GM12801 (cell line): ENCODE data around the gene OR6J1.

Experiments used
- TF ChIP-seq, protein P1 (sequence below): IDR thresholded peaks from one replicate; pipeline ENCODE4 v1.5.1; 2011; ENCODE audit warnings: control low read depth; ENCODE audit not compliant: insufficient read length; ENCODE audit errors: extremely low read depth

The OR6J1 gene

GRCh38 chr14:22610931-22611330, 33.2 kb downstream of the OR6J1 start:
- TF ChIP-seq, protein P1, sequence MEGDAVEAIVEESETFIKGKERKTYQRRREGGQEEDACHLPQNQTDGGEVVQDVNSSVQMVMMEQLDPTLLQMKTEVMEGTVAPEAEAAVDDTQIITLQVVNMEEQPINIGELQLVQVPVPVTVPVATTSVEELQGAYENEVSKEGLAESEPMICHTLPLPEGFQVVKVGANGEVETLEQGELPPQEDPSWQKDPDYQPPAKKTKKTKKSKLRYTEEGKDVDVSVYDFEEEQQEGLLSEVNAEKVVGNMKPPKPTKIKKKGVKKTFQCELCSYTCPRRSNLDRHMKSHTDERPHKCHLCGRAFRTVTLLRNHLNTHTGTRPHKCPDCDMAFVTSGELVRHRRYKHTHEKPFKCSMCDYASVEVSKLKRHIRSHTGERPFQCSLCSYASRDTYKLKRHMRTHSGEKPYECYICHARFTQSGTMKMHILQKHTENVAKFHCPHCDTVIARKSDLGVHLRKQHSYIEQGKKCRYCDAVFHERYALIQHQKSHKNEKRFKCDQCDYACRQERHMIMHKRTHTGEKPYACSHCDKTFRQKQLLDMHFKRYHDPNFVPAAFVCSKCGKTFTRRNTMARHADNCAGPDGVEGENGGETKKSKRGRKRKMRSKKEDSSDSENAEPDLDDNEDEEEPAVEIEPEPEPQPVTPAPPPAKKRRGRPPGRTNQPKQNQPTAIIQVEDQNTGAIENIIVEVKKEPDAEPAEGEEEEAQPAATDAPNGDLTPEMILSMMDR, result no peak

- TF ChIP-seq, protein P1, result no peak
Measured at GRCh38 chr14:22607291-22607690, 36.9 kb downstream of the OR6J1 start.

- TF ChIP-seq, protein P1, result no peak
Measured at GRCh38 chr14:22606380-22606779, 37.8 kb downstream of the OR6J1 start.

DNA sequence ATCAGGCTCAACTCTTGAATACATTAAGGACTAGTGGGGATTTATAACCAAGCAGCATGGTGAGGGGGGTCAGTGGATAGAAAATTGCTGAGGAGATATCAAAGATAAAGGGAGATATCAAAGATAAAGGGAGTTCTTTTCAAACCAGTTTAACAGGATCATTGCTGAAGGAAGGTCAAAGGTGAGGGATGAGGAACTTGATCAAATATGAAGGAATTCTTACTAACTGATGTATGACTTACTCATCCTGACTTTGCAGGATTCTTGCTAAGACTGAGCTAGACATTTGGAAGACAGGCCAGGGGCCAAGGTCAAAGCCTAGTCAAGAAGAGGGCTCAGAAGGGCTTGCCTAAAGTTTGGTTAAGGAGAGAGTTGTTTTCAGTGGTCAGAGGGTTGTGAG, 41.3 kb downstream of the OR6J1 start:
- TF ChIP-seq, protein P1, result no peak

- TF ChIP-seq, protein P1, result no peak
Measured at GRCh38 chr14:22601996-22602395, 42.2 kb downstream of the OR6J1 start.

- TF ChIP-seq, protein P1, result no peak
Measured at GRCh38 chr14:22601456-22601855, 42.7 kb downstream of the OR6J1 start.

DNA sequence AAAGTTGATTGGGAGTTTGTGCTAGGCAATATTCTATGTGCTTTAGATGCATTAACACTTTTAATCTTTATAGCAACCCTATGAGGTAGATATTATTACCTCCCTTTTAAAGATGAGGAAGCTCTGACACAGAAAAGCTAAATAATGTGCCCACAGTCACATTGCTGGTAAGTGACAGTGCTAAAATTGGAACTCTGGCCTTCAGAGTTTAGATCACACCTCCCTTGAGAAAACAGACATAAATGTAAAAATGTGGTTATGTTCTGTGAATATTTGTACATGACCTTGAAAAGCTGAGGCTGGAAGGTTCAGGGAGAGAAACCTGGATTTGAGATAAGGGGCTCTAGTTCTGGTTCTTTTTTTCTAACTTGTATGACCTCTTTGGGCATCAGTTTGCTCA, 44.1 kb downstream of the OR6J1 start:
- TF ChIP-seq, protein P1, result no peak

GRCh38 chr14:22599349-22599748, 44.8 kb downstream of the OR6J1 start:
- TF ChIP-seq, protein P1, result no peak
